ENCODE measurements around the gene SLC29A4. TPM values are rescaled to one million over a fixed set of nuclear protein-coding genes. Genes with fewer than 3 reads are reported as not detected.
"Not testable (repeated sequence)": the region's sequence is repeated elsewhere in the genome, so short reads cannot be mapped to it uniquely, and the experiment has no call there.

Gene SLC29A4
- total and polyA plus RNA-seq, 4 donors, result 0.13 to 2.2 (median 0.69) TPM

GRCh38 chr7:5313076-5313885 lies 30.5 kb downstream of the SLC29A4 start:
- ATAC-seq (ENCODE audit: low FRiP score); DNase-seq; intact Hi-C loops (cut with DNase I); H3K27me3 ChIP-seq (ENCODE audit: control insufficient read depth in 1 of 2, insufficient read depth in 2 of 2, low read length in 1 of 2); H3K9me3 ChIP-seq (ENCODE audit: control insufficient read depth, low read length); H3K4me3 ChIP-seq (ENCODE audit: low read length in 2 of 2); H3K4me1 ChIP-seq (ENCODE audit: control insufficient read depth in 1 of 2, insufficient read depth in 2 of 2, low read length in 2 of 2); H3K36me3 ChIP-seq (ENCODE audit: control insufficient read depth in 1 of 2, insufficient read depth in 2 of 2, low read length in 1 of 2); H3K27ac ChIP-seq (ENCODE audit: low read depth in 1 of 2, low read length in 2 of 2): not testable (repeated sequence)
- WGBS, 2 donors, result 47 to 52% methylated on average over 39 to 48 of the region's 48 CpGs

- Histone ChIP-seq H3K27me3 (ENCODE audit: control insufficient read depth in 1 of 2, insufficient read depth in 2 of 2, low read length in 1 of 2) (no peaks in the 10 kb centered on the region), H3K27ac (ENCODE audit: low read depth in 1 of 2, low read length in 2 of 2) (no peak overlapping the region), H3K4me1 (ENCODE audit: control insufficient read depth in 1 of 2, insufficient read depth in 2 of 2, low read length in 2 of 2) (no peaks in the 10 kb centered on the region), H3K4me3 (ENCODE audit: low read length in 2 of 2) (no peak overlapping the region), H3K9me3 (ENCODE audit: control insufficient read depth, low read length) (no peaks in the 10 kb centered on the region), H3K36me3 (ENCODE audit: control insufficient read depth in 1 of 2, insufficient read depth in 2 of 2, low read length in 1 of 2) (peaks cover 0 to 7% of the 10 kb centered on the region in 2 donors)
- ATAC-seq (ENCODE audit: low FRiP score) (no peak), DNase-seq (no peak)
- 87% methylated on average over 19 of the region's 19 CpGs for WGBS, 2 donors
- intact Hi-C loops (cut with DNase I), result no loop called here
Observed at GRCh38 chr7:5314864-5315263, 32.1 kb downstream of the SLC29A4 start.

- WGBS, 2 donors, result 94 to 95% methylated on average over 14 of the region's 14 CpGs
- intact Hi-C loops (cut with DNase I), result no loop called here
- ATAC-seq (ENCODE audit: low FRiP score), result no peak
- Histone ChIP-seq H3K36me3 (ENCODE audit: control insufficient read depth in 1 of 2, insufficient read depth in 2 of 2, low read length in 1 of 2) (peaks cover 0 to 8% of the 10 kb centered on the region in 2 donors), H3K27me3 (ENCODE audit: control insufficient read depth in 1 of 2, insufficient read depth in 2 of 2, low read length in 1 of 2) (no peaks in the 10 kb centered on the region), H3K4me3 (ENCODE audit: low read length in 2 of 2) (no peak overlapping the region), H3K4me1 (ENCODE audit: control insufficient read depth in 1 of 2, insufficient read depth in 2 of 2, low read length in 2 of 2) (no peaks in the 10 kb centered on the region), H3K9me3 (ENCODE audit: control insufficient read depth, low read length) (peaks cover 1% of the 10 kb centered on the region), H3K27ac (ENCODE audit: low read depth in 1 of 2, low read length in 2 of 2) (no peak overlapping the region)
- DNase-seq, result no peak
Observed at GRCh38 chr7:5315761-5316160, 33.0 kb downstream of the SLC29A4 start.

GRCh38 chr7:5318613-5319012 lies 35.9 kb downstream of the SLC29A4 start:
- H3K27me3 ChIP-seq (ENCODE audit: control insufficient read depth in 1 of 2, insufficient read depth in 2 of 2, low read length in 1 of 2); H3K9me3 ChIP-seq (ENCODE audit: control insufficient read depth, low read length); H3K36me3 ChIP-seq (ENCODE audit: control insufficient read depth in 1 of 2, insufficient read depth in 2 of 2, low read length in 1 of 2); H3K4me1 ChIP-seq (ENCODE audit: control insufficient read depth in 1 of 2, insufficient read depth in 2 of 2, low read length in 2 of 2); DNase-seq; H3K4me3 ChIP-seq (ENCODE audit: low read length in 2 of 2); H3K27ac ChIP-seq (ENCODE audit: low read depth in 1 of 2, low read length in 2 of 2); ATAC-seq (ENCODE audit: low FRiP score); intact Hi-C loops (cut with DNase I): not testable (repeated sequence)
- WGBS, 2 donors, result 93 to 95% methylated on average over 5 of the region's 5 CpGs

- no peaks in the 10 kb centered on the region for H3K4me1 ChIP-seq (ENCODE audit: control insufficient read depth in 1 of 2, insufficient read depth in 2 of 2, low read length in 2 of 2)
- WGBS, 2 donors, result 96 to 97% methylated on average over 13 of the region's 13 CpGs
- H3K27me3 ChIP-seq (ENCODE audit: control insufficient read depth in 1 of 2, insufficient read depth in 2 of 2, low read length in 1 of 2), result no peaks in the 10 kb centered on the region
- intact Hi-C loops (cut with DNase I), result no loop called here
- H3K36me3 ChIP-seq (ENCODE audit: control insufficient read depth in 1 of 2, insufficient read depth in 2 of 2, low read length in 1 of 2), result peaks cover 5 to 8% of the 10 kb centered on the region in 2 donors
- peaks cover 1% of the 10 kb centered on the region for H3K9me3 ChIP-seq (ENCODE audit: control insufficient read depth, low read length)
- no peak overlapping the region for H3K27ac ChIP-seq (ENCODE audit: low read depth in 1 of 2, low read length in 2 of 2)
- ATAC-seq (ENCODE audit: low FRiP score), result no peak
- no peak for DNase-seq
- no peak overlapping the region for H3K4me3 ChIP-seq (ENCODE audit: low read length in 2 of 2)
Observed at GRCh38 chr7:5320391-5320790, 37.6 kb downstream of the SLC29A4 start.

- H3K36me3 ChIP-seq (ENCODE audit: control insufficient read depth in 1 of 2, insufficient read depth in 2 of 2, low read length in 1 of 2), result peaks cover 5 to 7% of the 10 kb centered on the region in 2 donors
- WGBS, 2 donors, result 97% methylated on average over 33 of the region's 33 CpGs
- ATAC-seq (ENCODE audit: low FRiP score), result no peak
Observed at GRCh38 chr7:5320802-5321396, 38.2 kb downstream of the SLC29A4 start.

GRCh38 chr7:5322621-5323410 lies 40.1 kb downstream of the SLC29A4 start:
- H3K36me3 ChIP-seq (ENCODE audit: control insufficient read depth in 1 of 2, insufficient read depth in 2 of 2, low read length in 1 of 2), result peaks cover 5 to 7% of the 10 kb centered on the region in 2 donors
- ATAC-seq (ENCODE audit: low FRiP score), result peak; percentile 41
- intact Hi-C loops (cut with DNase I), result no loop called here
- DNase-seq, result no peak
- no peaks in the 10 kb centered on the region for H3K4me1 ChIP-seq (ENCODE audit: control insufficient read depth in 1 of 2, insufficient read depth in 2 of 2, low read length in 2 of 2)
- WGBS, 2 donors, result 81 to 82% methylated on average over 28 to 29 of the region's 29 CpGs
- H3K9me3 ChIP-seq (ENCODE audit: control insufficient read depth, low read length), result peaks cover 1% of the 10 kb centered on the region
- H3K27me3 ChIP-seq (ENCODE audit: control insufficient read depth in 1 of 2, insufficient read depth in 2 of 2, low read length in 1 of 2), result no peaks in the 10 kb centered on the region
- no peak overlapping the region for H3K4me3 ChIP-seq (ENCODE audit: low read length in 2 of 2)
- no peak overlapping the region for H3K27ac ChIP-seq (ENCODE audit: low read depth in 1 of 2, low read length in 2 of 2)

More at GRCh38 chr7:5320802-5321396, 38.2 kb downstream of the SLC29A4 start:
- no peak for DNase-seq
- Histone ChIP-seq H3K4me3 (ENCODE audit: low read length in 2 of 2) (no peak overlapping the region), H3K27me3 (ENCODE audit: control insufficient read depth in 1 of 2, insufficient read depth in 2 of 2, low read length in 1 of 2) (no peaks in the 10 kb centered on the region), H3K27ac (ENCODE audit: low read depth in 1 of 2, low read length in 2 of 2) (no peak overlapping the region), H3K4me1 (ENCODE audit: control insufficient read depth in 1 of 2, insufficient read depth in 2 of 2, low read length in 2 of 2) (no peaks in the 10 kb centered on the region), H3K9me3 (ENCODE audit: control insufficient read depth, low read length) (peaks cover 1% of the 10 kb centered on the region)
- intact Hi-C loops (cut with DNase I), result no loop called here

GRCh38 chr7:5323800-5324781 lies 41.3 kb downstream of the SLC29A4 start:
- 87 to 94% methylated on average over 28 to 30 of the region's 31 CpGs for WGBS, 2 donors
- DNase-seq; H3K27ac ChIP-seq (ENCODE audit: low read depth in 1 of 2, low read length in 2 of 2); H3K27me3 ChIP-seq (ENCODE audit: control insufficient read depth in 1 of 2, insufficient read depth in 2 of 2, low read length in 1 of 2); H3K36me3 ChIP-seq (ENCODE audit: control insufficient read depth in 1 of 2, insufficient read depth in 2 of 2, low read length in 1 of 2); ATAC-seq (ENCODE audit: low FRiP score); H3K4me3 ChIP-seq (ENCODE audit: low read length in 2 of 2); H3K4me1 ChIP-seq (ENCODE audit: control insufficient read depth in 1 of 2, insufficient read depth in 2 of 2, low read length in 2 of 2); H3K9me3 ChIP-seq (ENCODE audit: control insufficient read depth, low read length); intact Hi-C loops (cut with DNase I): not testable (repeated sequence)
